ENCODE results near the gene BUD13.

GRCh38 chr11:116731821-116732220 is 41.0 kb downstream of the BUD13 start:
- TF ChIP-seq REST (IDR thresholded peaks at IDR 0.05; ENCODE audit: insufficient read depth in 1 of 2, low read depth in 2 of 2, low read length in 2 of 2) (no peak), SIN3A (IDR thresholded peaks at IDR 0.05; ENCODE audit: borderline replicate concordance, insufficient read depth, low read length) (no peak), POLR2AphosphoS5 (IDR thresholded peaks at IDR 0.05; ENCODE audit: low read depth, low read length) (no peak), TAF1 (IDR thresholded peaks at IDR 0.05; ENCODE audit: borderline replicate concordance, insufficient read depth, low read length) (no peak)
